GM12878 (cell line): ENCODE data around the gene HSF4. TPM values are rescaled to one million over a fixed set of nuclear protein-coding genes. Genes with fewer than 3 reads are reported as not detected.

Experiments
- ATAC-seq: fragments of 200-7000 bp; cut with Tn5 transposase; 3 replicates; pipeline ENCODE4 v1.9.1; 2020; ENCODE audit warnings: mild to moderate bottlenecking, moderate library complexity
- BruUV-seq: library from RNA; stranded (reverse); fragments of 400-500 nt; replicated peaks from 2 replicates; lab custom pipeline; 2021; lab: Mats Ljungman, UMichigan
- CTCF ChIA-PET: fragments of 300-600 bp; sonication (Branson Sonifier 250); formaldehyde crosslinking; extraction: SDS; loops from one replicate; lab custom pipeline; 2021; ENCODE audit warnings: inconsistent platforms; lab: Yijun Ruan, JAX
- POLR2A ChIA-PET: fragments of 350-600 bp; formaldehyde crosslinking; extraction: SDS; loops from one replicate; lab custom pipeline; 2021; ENCODE audit warnings: inconsistent platforms; lab: Charles Lee
- RAD21 ChIA-PET: fragments of 300-600 bp; sonication (Branson Sonifier 250); formaldehyde crosslinking; loops from one replicate; lab custom pipeline; 2023; ENCODE audit warnings: antibody characterized with exemption; ENCODE audit not compliant: unreplicated experiment; lab: Charles Lee
- SMC1A ChIA-PET: fragments of 300-600 bp; sonication (Branson Sonifier 250); formaldehyde crosslinking; loops from one replicate; lab custom pipeline; 2023; ENCODE audit not compliant: unreplicated experiment, uncharacterized antibody; lab: Charles Lee
- DNase-seq: peaks from one replicate; pipeline ENCODE4 v3.0.0-alpha.2; 2011; ENCODE audit warnings: low read depth, low spot score
- FAIRE-seq: peaks from 3 replicates; lab custom pipeline; 2011; peaks lifted over from hg19 to GRCh38; lab: Jason Lieb, UNC
- H2AFZ ChIP-seq: 2 replicates; pipeline ENCODE4 v1.6.0; 2011; ENCODE audit warnings: low read depth, low read length, control low read depth; ENCODE audit not compliant: control insufficient read depth
- H3K27ac ChIP-seq: 2 replicates; pipeline ENCODE4 v1.5.1; 2011; ENCODE audit warnings: control low read depth; ENCODE audit not compliant: control insufficient read depth, insufficient read depth
- H3K27me3 ChIP-seq, 2 experiments: replicated peaks in 1 of 2; 2 replicates each; pipeline versions ENCODE4 v1.6.0 to v1.6.1; 2011; ENCODE audit warnings: low read length in 1 of 2; ENCODE audit not compliant: control insufficient read depth in 2 of 2, insufficient read depth in 2 of 2
- H3K36me3 ChIP-seq, 2 experiments: 2 replicates each; pipeline ENCODE4 v1.5.1; 2011; ENCODE audit warnings: low read length in 1 of 2; ENCODE audit not compliant: control insufficient read depth in 2 of 2, insufficient read depth in 2 of 2
- H3K4me1 ChIP-seq: 2 replicates; pipeline ENCODE4 v1.6.1; 2011; ENCODE audit warnings: mild to moderate bottlenecking, low read length, moderate library complexity, mixed read lengths; ENCODE audit not compliant: control insufficient read depth, insufficient read depth
- H3K4me2 ChIP-seq: 2 replicates; pipeline ENCODE4 v1.6.0; 2011; ENCODE audit warnings: control low read depth; ENCODE audit not compliant: control insufficient read depth, insufficient read depth
- H3K4me3 ChIP-seq: fragments of 200-600 bp; sonication (generic); 2 replicates; pipeline ENCODE4 v1.5.1; 2016
- H3K79me2 ChIP-seq: 2 replicates; pipeline ENCODE4 v1.6.0; 2011; ENCODE audit warnings: low read length; ENCODE audit not compliant: control insufficient read depth, insufficient read depth
- H3K9ac ChIP-seq: 2 replicates; pipeline ENCODE4 v1.8.0; 2011; ENCODE audit warnings: low read length, control low read depth, mixed read lengths; ENCODE audit not compliant: control insufficient read depth, insufficient read depth
- H3K9me3 ChIP-seq: replicated peaks from 3 replicates; pipeline ENCODE4 v1.5.1; 2011; ENCODE audit warnings: mild to moderate bottlenecking, low read length; ENCODE audit not compliant: control insufficient read depth, insufficient read depth
- H4K20me1 ChIP-seq: 2 replicates; pipeline ENCODE4 v1.6.0; 2011; ENCODE audit not compliant: control insufficient read depth, insufficient read depth
- CBFB ChIP-seq: IDR thresholded peaks from 2 replicates; pipeline ENCODE4 v1.6.1; 2016; ENCODE audit warnings: antibody characterized with exemption, low read depth
- EED ChIP-seq: sonication (generic); IDR thresholded peaks from 2 replicates; pipeline ENCODE4 v1.6.1; 2016; ENCODE audit warnings: antibody characterized with exemption, low read depth
- HCFC1 ChIP-seq: fragments of 150-350 bp; IDR thresholded peaks from 2 replicates; pipeline ENCODE4 v1.6.1; 2014; ENCODE audit warnings: low read length
- POU2F2 ChIP-seq: IDR thresholded peaks from 3 replicates; pipeline ENCODE4 v1.6.1; 2011; ENCODE audit warnings: low read depth, mild to moderate bottlenecking, low read length, borderline replicate concordance
- RB1 ChIP-seq: fragments of 450-650 bp; formaldehyde crosslinking; IDR thresholded peaks from 2 replicates; pipeline ENCODE4 v1.6.1; 2017; ENCODE audit warnings: mild to moderate bottlenecking, borderline replicate concordance
- SIN3A ChIP-seq: IDR thresholded peaks from 2 replicates; pipeline ENCODE4 v1.6.1; 2012; ENCODE audit warnings: low read depth, low read length, improper control_type of control experiment
- SMARCA5 ChIP-seq: fragments of 450-650 bp; IDR thresholded peaks from 2 replicates; pipeline ENCODE4 v1.6.1; 2017; ENCODE audit warnings: mild to moderate bottlenecking
- TBL1XR1 ChIP-seq: IDR thresholded peaks from 2 replicates; pipeline ENCODE4 v1.6.1; 2012; ENCODE audit warnings: low read depth, low read length, improper control_type of control experiment
- ZNF24 ChIP-seq: fragments of 450-650 bp; IDR thresholded peaks from 2 replicates; pipeline ENCODE4 v1.6.1; 2017; ENCODE audit warnings: antibody characterized with exemption, mild to moderate bottlenecking
- ZNF384 ChIP-seq: IDR thresholded peaks from 2 replicates; pipeline ENCODE4 v1.6.1; 2012; ENCODE audit warnings: low read depth, mild to moderate bottlenecking, low read length, improper control_type of control experiment, borderline replicate concordance
- WGBS: methylation state at CpG from one replicate; pipeline ENCODE4 v1.1.6; 2016; ENCODE audit warnings: low lambda C conversion rate; ENCODE audit not compliant: insufficient replicate concordance, insufficient coverage; ENCODE audit errors: missing lambda C conversion rate; 5-methylcytosine and 5-hydroxymethylcytosine counted together
- in situ Hi-C: fragments of 300-500 bp; cut with MboI; formaldehyde crosslinking; loops from 9 replicates; pipeline ENCODE4 v1.14.3; 2018; ENCODE audit warnings: mixed read lengths
- intact Hi-C: fragments of 100-400 bp; cut with micrococcal nuclease; formaldehyde crosslinking; loops from one replicate; pipeline ENCODE4 v1.14.2; 2022; ENCODE audit not compliant: unreplicated experiment
- polyA plus RNA-seq, 11 experiments: library from polyadenylated mRNA; depleted of rRNA in 4 of 11; unstranded in 6 of 11; stranded (reverse) in 5 of 11; fragments of >200 nt; fragmentation: Nextera tagmentation in 4 of 11; fragmentation: Illumina TruSeq in 1 of 11; extraction: Ambion mirVana in 4 of 11; extraction: Trizol in 1 of 11; gene quantifications; 1 replicate in 1 of 11; 2 replicates in 10 of 11; pipeline versions ENCODE4 v1.2.1 to v1.2.3, GENCODE V29; 2011 to 2016; ENCODE audit warnings: inconsistent platforms in 2 of 11, missing spikeins in 2 of 11, low read depth in 1 of 11
- total RNA-seq, 4 experiments: library from RNA; depleted of rRNA in 3 of 4; stranded (reverse); fragments of >200 nt in 3 of 4; fragmentation: Illumina TruSeq in 1 of 4; extraction: Trizol in 1 of 4; gene quantifications; 2 replicates each; pipeline versions ENCODE4 v1.2.1 to v1.2.3, GENCODE V29; 2013 to 2021
- TF ChIP-seq, protein P1 (sequence below): fragments of 450-650 bp; formaldehyde crosslinking; IDR thresholded peaks from 2 replicates; pipeline ENCODE4 v1.4.0; 2020; ENCODE audit warnings: mild to moderate bottlenecking, moderate library complexity
- TF ChIP-seq, protein P2 (sequence below): fragments of 450-650 bp; IDR thresholded peaks from 2 replicates; pipeline ENCODE4 v1.6.1; 2017; ENCODE audit warnings: mild to moderate bottlenecking, moderate library complexity
- TF ChIP-seq, protein P3 (sequence below): fragments of 450-650 bp; conservative IDR thresholded peaks from 2 replicates; pipeline ENCODE4 v1.6.1; 2017; ENCODE audit warnings: mild to moderate bottlenecking, moderate library complexity

Gene HSF4
- total and polyA plus RNA-seq, 10 of the 15 experiments (the other 5 are each of a cell fraction or from before 2014, with no cell fraction given): 0.31 to 9.9 (median 2.6) TPM; not detected in 1

DNA sequence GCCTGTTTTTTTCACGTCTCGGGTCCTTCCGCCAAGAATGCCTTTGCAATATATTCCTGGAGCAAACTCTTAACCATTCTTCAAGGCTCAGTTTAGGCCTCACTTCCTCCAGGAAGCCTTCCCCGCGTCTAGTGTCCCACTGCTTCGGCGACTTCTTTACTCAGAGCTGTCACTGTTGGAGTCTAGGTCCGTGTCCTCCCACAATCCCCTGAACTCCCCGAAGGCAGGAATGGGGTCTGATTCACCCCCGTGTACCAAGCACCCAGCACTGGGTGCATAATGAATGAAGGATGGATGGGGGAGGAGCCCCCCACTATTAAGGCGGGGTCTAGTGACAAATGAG lies 18.7 kb downstream of the HSF4 start:
- Histone ChIP-seq H3K27me3 (peaks cover 0 to 3% of the 10 kb centered on the region in 2 experiments; a peak in 2 of 4 replicates), H3K4me3 (peak overlapping the region; percentile 76), H3K4me1 (peaks cover 6% of the 10 kb centered on the region), H3K27ac (peak overlapping the region; percentile 84), H2AFZ (peak overlapping the region; percentile 83), H4K20me1 (no peaks in the 10 kb centered on the region; the same call in 1 of the 2 replicates), H3K9me3 (no peaks in the 10 kb centered on the region), H3K79me2 (peaks cover 5% of the 10 kb centered on the region), H3K36me3 (no peaks in the 10 kb centered on the region), H3K4me2 (peak overlapping the region; percentile 84), H3K9ac (peak overlapping the region; percentile 59)
- ChIA-PET SMC1A (interaction anchor here (0.8 to 1.2 kb wide), 4 partner anchors 10 to 165 kb away, joined by 3 to 4 read pairs (median 4); partner anchors contain the start of gene B3GNT9), POLR2A (interaction anchor here (0.5 to 1.6 kb wide), 4 partner anchors 20 to 90 kb away, joined by 3 to 5 read pairs (median 4); partner anchors contain the start of gene FHOD1), CTCF (interaction anchor here (1.0 to 3.2 kb wide), 7 partner anchors 13 to 224 kb away, joined by 3 to 28 read pairs (median 3); partner anchors contain the start of genes FBXL8, NOL3 and TRADD), RAD21 (interaction anchor here (0.6 to 2.0 kb wide), 5 partner anchors 22 to 176 kb away, joined by 3 to 6 read pairs (median 3); no protein-coding TSS in a partner anchor)
- 0% methylated on average over 11 of the region's 11 CpGs for WGBS
- intact Hi-C loops: no loop called here
- no peak for DNase-seq
- in situ Hi-C loops: no loop called here
- BruUV-seq: no TSS peak
- no peak for ATAC-seq
- TF ChIP-seq SIN3A: 0 out of 2 replicates have a peak, but pooled peaks have one; percentile 2
- TF ChIP-seq HCFC1: no peak
- TF ChIP-seq EED: no peak
- TF ChIP-seq RB1: no peak
- TF ChIP-seq, protein P1, sequence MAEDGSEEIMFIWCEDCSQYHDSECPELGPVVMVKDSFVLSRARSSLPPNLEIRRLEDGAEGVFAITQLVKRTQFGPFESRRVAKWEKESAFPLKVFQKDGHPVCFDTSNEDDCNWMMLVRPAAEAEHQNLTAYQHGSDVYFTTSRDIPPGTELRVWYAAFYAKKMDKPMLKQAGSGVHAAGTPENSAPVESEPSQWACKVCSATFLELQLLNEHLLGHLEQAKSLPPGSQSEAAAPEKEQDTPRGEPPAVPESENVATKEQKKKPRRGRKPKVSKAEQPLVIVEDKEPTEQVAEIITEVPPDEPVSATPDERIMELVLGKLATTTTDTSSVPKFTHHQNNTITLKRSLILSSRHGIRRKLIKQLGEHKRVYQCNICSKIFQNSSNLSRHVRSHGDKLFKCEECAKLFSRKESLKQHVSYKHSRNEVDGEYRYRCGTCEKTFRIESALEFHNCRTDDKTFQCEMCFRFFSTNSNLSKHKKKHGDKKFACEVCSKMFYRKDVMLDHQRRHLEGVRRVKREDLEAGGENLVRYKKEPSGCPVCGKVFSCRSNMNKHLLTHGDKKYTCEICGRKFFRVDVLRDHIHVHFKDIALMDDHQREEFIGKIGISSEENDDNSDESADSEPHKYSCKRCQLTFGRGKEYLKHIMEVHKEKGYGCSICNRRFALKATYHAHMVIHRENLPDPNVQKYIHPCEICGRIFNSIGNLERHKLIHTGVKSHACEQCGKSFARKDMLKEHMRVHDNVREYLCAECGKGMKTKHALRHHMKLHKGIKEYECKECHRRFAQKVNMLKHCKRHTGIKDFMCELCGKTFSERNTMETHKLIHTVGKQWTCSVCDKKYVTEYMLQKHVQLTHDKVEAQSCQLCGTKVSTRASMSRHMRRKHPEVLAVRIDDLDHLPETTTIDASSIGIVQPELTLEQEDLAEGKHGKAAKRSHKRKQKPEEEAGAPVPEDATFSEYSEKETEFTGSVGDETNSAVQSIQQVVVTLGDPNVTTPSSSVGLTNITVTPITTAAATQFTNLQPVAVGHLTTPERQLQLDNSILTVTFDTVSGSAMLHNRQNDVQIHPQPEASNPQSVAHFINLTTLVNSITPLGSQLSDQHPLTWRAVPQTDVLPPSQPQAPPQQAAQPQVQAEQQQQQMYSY (CRISPR knock-in tag): no peak
- TF ChIP-seq CBFB: no peak
- TF ChIP-seq, protein P2, sequence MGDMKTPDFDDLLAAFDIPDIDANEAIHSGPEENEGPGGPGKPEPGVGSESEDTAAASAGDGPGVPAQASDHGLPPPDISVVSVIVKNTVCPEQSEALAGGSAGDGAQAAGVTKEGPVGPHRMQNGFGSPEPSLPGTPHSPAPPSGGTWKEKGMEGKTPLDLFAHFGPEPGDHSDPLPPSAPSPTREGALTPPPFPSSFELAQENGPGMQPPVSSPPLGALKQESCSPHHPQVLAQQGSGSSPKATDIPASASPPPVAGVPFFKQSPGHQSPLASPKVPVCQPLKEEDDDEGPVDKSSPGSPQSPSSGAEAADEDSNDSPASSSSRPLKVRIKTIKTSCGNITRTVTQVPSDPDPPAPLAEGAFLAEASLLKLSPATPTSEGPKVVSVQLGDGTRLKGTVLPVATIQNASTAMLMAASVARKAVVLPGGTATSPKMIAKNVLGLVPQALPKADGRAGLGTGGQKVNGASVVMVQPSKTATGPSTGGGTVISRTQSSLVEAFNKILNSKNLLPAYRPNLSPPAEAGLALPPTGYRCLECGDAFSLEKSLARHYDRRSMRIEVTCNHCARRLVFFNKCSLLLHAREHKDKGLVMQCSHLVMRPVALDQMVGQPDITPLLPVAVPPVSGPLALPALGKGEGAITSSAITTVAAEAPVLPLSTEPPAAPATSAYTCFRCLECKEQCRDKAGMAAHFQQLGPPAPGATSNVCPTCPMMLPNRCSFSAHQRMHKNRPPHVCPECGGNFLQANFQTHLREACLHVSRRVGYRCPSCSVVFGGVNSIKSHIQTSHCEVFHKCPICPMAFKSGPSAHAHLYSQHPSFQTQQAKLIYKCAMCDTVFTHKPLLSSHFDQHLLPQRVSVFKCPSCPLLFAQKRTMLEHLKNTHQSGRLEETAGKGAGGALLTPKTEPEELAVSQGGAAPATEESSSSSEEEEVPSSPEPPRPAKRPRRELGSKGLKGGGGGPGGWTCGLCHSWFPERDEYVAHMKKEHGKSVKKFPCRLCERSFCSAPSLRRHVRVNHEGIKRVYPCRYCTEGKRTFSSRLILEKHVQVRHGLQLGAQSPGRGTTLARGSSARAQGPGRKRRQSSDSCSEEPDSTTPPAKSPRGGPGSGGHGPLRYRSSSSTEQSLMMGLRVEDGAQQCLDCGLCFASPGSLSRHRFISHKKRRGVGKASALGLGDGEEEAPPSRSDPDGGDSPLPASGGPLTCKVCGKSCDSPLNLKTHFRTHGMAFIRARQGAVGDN: no peak
- peak; percentile 45; the same call in 1 of the 3 replicates for TF ChIP-seq POU2F2
- TF ChIP-seq, protein P3, sequence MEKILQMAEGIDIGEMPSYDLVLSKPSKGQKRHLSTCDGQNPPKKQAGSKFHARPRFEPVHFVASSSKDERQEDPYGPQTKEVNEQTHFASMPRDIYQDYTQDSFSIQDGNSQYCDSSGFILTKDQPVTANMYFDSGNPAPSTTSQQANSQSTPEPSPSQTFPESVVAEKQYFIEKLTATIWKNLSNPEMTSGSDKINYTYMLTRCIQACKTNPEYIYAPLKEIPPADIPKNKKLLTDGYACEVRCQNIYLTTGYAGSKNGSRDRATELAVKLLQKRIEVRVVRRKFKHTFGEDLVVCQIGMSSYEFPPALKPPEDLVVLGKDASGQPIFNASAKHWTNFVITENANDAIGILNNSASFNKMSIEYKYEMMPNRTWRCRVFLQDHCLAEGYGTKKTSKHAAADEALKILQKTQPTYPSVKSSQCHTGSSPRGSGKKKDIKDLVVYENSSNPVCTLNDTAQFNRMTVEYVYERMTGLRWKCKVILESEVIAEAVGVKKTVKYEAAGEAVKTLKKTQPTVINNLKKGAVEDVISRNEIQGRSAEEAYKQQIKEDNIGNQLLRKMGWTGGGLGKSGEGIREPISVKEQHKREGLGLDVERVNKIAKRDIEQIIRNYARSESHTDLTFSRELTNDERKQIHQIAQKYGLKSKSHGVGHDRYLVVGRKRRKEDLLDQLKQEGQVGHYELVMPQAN: peak; percentile 59; the same call in 1 of the 2 replicates
- no peak for TF ChIP-seq ZNF384
- peak; percentile 82; the same call in 1 of the 2 replicates for TF ChIP-seq ZNF24
- peak; percentile 42; the same call in 1 of the 2 replicates for TF ChIP-seq SMARCA5
- no peak for TF ChIP-seq TBL1XR1
- FAIRE-seq: no peak
